GM19372 (cell line): ENCODE results near the gene HPS4.
"Not testable (repeated sequence)": the region's sequence is repeated elsewhere in the genome, so short reads cannot be mapped to it uniquely, and the experiment has no call there.

ENCODE experiments used
- ATAC-seq: cut with Tn5 transposase; IDR thresholded peaks from one replicate; pipeline ENCODE4 v1.9.1; 2021; ENCODE audit warnings: mild to moderate bottlenecking, low read depth, moderate library complexity; ENCODE audit not compliant: unreplicated experiment

Gene HPS4

GRCh38 chr22:26483439-26484359 lies at the start of gene HPS4, which contains the start of gene SRRD:
Gene HPS4, minus strand, starts transcription at chr22:26483783. Its CDS starts 2,021 bp downstream, at chr22:26481762.
Gene SRRD, plus strand, starts transcription at chr22:26483877. Its CDS starts 14 bp downstream, at chr22:26483891.
- ATAC-seq, result peak; percentile 73

DNA sequence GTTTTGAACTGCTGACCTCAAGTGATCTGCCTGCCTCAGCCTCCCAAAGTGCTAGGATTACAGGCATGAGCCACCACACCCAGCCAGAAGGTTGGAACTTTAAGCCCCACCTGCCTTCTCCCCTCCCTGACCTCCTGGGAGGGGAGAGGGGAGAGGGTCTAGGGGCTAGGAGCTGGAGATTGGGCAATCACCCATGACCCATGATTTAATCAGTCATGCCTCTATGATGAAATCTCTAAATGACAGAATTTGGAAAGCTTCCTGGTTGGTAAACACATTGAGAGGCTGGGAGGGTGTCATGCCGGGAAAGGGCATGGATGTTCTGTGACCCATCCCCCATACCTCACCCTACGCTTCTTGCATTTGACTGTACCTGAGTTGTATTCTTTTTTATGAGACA lies 45.8 kb upstream of the HPS4 start:
- no peak for ATAC-seq

DNA sequence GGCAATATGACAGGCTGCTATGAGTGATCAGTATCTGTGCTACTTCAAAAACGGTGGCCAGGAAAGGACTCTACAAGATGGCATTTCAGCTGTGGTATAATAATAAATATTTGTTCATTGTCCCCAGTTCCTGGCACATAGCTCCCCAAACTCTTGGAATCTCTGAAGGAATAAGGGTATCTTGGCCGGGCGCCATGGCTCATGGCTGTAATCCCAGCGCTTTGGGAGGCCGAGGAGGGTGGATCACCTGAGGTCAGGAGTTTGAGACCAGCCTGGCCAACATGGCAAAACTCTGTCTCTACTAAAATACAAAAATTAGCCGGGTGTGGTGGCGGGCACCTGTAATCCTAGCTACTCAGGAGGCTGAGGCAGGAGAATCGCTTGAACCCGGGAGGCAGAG lies 44.9 kb upstream of the HPS4 start:
- ATAC-seq, result not testable (repeated sequence)

DNA sequence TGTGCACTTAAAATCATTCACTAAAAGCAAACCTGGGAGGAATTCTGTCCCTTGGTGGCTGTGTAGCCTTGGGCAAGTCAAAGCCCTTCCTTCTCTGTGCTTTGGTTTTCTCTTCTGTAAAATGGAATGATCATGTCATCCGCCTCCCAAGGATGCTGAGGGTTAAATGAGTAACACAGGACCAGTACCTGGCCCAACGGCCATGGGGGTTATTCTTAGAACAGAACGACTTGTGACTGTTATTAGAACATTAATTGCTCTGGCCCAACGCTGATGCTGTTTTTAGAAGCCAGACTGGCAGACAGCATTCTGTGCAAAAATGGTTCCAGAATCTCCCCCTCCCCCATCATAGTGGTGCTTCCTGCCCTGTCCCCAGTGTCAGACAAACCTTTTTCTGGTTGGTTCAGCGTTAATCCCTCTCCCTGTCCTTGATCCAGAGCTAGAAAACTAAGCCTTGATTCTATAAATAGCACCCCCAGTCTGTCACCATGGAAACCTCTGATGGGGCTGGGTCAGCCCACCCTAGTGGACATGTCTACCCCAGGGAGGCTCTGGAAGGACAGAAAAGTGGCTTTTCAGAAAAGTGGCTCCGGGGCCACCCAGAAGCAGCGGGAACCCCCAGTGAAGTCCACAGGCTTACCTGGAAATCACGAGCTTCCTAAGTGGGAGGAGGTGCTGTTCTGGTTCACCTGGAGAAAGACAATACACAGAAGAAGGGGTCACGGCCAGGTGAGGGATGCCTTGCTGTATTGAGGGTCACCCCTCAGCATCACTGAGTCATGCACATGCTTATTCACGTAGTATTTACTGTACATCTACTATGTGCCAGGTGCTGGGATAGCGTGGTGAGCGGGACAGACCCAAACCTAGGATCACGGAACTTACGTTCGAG lies 44.2 kb upstream of the HPS4 start:
- ATAC-seq, result no peak

- no peak for ATAC-seq
These were observed 43.6 kb upstream of the HPS4 start for GRCh38 chr22:26527167-26527566.

GRCh38 chr22:26525946-26526564 lies 42.5 kb upstream of the HPS4 start:
- ATAC-seq, result no peak

DNA sequence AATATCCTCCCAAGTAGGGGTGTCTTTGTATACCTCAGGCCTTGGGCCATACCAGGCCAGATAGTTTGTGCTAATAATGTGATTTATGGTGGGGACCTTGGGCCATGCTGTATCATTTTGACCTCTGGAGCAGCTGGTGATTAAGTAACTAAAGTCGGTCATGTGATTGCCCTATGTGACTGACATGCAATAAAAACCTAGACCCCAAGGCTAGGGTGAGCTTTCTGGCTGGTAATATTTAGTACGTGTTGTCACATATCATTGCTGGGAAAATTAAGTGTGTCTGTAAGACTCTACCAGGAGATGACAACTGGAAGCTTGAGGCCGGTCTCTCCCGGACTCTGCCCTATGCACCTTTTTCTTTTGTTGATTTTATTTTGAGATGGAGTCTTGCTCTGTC lies 41.3 kb upstream of the HPS4 start:
- no peak for ATAC-seq

- no peak for ATAC-seq
These were observed 39.0 kb upstream of the HPS4 start for GRCh38 chr22:26522592-26522991.

DNA sequence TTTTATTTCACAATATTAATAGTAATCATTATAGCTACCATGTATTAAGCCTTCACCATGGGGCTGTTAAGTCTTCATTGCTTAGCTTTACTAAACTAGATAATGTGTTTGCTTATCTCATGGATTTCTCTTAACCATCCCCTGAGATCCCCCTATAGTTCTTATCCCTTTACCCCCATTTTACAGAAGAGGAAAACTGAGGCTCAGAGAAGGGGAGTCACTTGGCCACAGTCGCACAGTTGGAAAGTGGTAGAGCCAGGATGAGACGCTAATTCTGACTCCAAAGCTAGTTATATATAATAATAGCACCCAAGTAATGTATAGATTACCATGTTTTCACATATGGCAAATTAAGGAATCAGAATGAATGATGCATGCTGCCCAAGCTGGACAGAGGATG lies 38.4 kb upstream of the HPS4 start:
- ATAC-seq, result no peak

- ATAC-seq, result no peak
These were observed 33.8 kb upstream of the HPS4 start for GRCh38 chr22:26517429-26517828.

DNA sequence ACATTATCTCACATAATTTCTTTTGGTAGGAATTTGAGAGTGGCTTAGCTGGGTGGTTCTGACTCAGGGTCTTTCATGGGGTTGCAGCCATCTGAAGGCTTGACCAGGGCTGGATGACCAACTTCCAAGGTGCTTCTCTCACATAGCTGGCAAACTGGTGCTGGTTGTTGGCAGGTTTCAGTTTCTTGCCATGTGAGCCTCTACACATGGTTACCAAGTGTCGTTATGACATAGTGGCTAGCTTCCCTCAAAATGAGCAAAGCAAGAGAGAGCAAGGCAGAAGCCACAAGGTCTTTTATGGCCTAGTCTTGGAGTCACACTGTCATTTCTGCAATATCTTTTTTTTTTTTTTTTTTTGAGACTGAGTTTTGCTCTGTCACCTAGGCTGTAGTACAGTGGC lies 32.9 kb upstream of the HPS4 start:
- no peak for ATAC-seq

GRCh38 chr22:26515931-26516330 lies 32.3 kb upstream of the HPS4 start:
- ATAC-seq, result no peak

- ATAC-seq, result no peak
These were observed 31.0 kb upstream of the HPS4 start for GRCh38 chr22:26514419-26515161.

DNA sequence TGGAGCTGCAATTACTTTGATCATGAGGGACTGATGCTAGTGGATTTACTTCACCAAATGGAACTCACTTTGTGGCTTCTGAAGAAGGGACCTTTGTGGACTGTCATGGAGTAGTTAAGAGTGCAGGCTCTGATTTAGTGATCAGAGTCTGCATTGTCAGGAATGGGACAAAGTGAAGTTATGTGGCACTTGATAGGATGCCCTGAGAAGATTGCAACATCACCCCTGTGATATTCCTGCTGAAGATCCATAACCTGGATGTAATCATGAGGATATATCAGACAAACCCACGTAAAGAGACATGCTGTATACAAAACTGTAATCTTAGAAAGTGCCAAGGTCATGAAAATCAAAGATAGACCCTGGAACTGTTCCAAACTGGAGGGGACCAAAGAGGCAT lies 30.3 kb upstream of the HPS4 start:
- ATAC-seq, result no peak

DNA sequence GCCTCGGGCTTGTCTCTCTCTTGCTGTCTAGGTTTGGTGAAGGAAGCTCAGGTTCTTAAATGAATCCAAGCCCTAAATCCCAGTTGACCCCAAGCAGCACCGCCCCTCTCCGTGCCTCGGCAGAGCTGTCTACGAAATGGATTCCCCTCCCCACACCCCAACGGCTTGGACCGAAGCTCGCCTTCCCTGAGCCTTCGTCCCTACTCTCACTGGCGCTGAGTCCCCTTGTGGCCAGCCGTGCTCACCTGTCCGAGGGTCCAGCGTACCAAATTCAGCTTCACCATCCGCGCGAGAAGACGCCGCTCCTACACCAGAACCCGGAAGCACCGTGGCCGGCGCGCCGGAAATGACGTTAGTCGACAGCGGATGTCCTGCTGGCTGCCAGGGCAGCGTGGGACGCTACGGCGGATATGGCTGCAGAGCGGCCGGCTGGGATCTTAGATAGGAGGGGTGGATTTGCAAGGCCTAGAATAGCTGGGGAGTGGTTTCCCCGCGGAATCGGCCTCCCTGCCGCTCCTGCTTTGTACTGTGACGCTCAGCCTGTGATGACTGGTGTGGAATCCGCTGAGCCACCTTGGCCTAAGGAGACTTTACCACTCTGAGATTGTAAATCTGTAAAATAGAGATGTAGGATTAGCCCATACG lies 28.7 kb upstream of the HPS4 start, which contains the start of gene TFIP11:
Gene TFIP11 (minus strand): TSS at position 325 of the 645 bp plus-strand sequence. CDS start 2,201 bp downstream, outside the sequence.
- ATAC-seq, result peak; percentile 95

DNA sequence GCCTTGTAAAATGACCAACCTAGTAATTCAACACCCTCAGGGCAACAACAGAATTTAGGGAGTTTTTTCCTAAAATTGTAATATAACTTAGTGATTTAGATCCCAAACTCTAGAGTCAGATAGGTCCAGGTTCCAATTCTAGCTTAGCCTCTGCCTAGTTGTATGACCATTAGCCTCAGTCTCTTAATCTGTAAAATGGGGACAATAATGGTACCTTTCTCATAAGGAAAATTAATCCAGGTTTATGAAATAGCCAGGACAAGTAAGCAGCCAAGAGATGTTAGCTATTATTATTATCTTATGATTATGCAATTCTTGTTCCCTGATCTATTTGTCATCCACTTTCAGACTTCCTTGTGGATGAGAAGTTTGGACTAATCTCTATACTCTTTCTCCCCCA lies 24.6 kb upstream of the HPS4 start:
- no peak for ATAC-seq

DNA sequence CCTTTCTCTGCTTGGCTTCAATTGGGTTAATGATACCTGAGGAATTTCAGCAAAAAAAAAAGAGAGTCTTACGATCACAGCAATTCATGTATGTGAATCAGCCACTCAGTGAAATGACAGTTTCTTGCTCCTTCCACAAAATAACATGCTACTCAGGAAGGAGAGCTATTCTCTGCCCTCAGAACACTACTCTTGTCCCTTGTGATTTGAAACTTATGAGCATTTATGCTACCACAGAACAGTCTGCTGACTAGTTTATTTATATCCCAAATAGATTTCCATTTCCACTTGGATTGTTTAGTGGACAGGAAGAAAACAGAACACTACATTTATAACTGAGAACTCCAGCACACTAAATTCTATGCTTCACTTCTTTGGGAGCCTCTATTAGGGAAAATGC lies 20.2 kb upstream of the HPS4 start:
- ATAC-seq, result no peak

GRCh38 chr22:26502688-26503561 lies 19.3 kb upstream of the HPS4 start:
- no peak for ATAC-seq

DNA sequence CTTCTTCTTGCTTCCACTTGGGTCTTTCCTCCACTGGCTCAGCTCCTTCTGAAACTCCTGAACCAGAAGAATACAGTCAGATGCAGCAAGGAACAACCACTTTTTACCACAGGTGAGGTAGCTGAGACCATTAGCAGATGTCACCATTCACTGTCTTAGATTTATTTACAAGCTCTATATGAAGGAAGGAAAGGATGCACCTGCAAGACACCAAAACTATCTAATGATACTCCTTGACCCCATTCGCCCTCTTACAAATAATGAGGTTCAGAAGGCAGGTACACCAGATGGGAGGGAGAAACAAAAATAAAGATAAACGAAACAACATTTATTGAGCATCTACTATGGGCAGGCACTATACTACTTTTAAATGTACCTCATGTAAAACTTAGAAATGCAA lies 18.4 kb upstream of the HPS4 start:
- no peak for ATAC-seq
